H1 (cell line): ENCODE results near the gene COTL1. TPM values are rescaled to one million over a fixed set of nuclear protein-coding genes. Genes with fewer than 3 reads are reported as not detected.

Experiments used
- ATF2 ChIP-seq: IDR thresholded peaks from 2 replicates; pipeline ENCODE4 v1.6.1; 2012; ENCODE audit warnings: low read length, inconsistent platforms
- PHF8 ChIP-seq: fragments of 200-600 bp; sonication (generic); conservative IDR thresholded peaks from 2 replicates; pipeline ENCODE4 v1.7.1; 2012; ENCODE audit warnings: low read depth, mild to moderate bottlenecking, inconsistent platforms, low read length, moderate library complexity
- RXRA ChIP-seq: IDR thresholded peaks from 2 replicates; pipeline ENCODE4 v1.6.1; 2011; ENCODE audit warnings: low read depth, mild to moderate bottlenecking, low read length, moderate library complexity; ENCODE audit not compliant: insufficient read depth
- SAP30 ChIP-seq: fragments of 300-600 bp; sonication (generic); IDR thresholded peaks from 2 replicates; pipeline ENCODE4 v1.7.1; 2012; ENCODE audit warnings: low read length, moderate library complexity, mild to moderate bottlenecking, inconsistent platforms; ENCODE audit not compliant: insufficient read depth, insufficient replicate concordance
- polyA plus RNA-seq, 7 experiments: library from polyadenylated mRNA; depleted of rRNA in 3 of 7; stranded (reverse) in 5 of 7; unstranded in 2 of 7; fragments of >200 nt in 5 of 7; fragments of 200-250 nt in 2 of 7; gene quantifications; 1 replicate in 5 of 7; 2 replicates in 1 of 7; 4 replicates in 1 of 7; pipeline versions ENCODE4 v1.2.1 to v1.2.3, GENCODE V29; 2011 to 2013; ENCODE audit warnings: missing spikeins in 2 of 7, mixed read lengths in 2 of 7
- total RNA-seq: library from RNA; stranded (reverse); fragmentation: NEBNext Ultra II Directional; extraction: Animal tissue kit (Norgen Biotek cat#: 25700); gene quantifications from 2 replicates; pipeline ENCODE4 v1.2.1, GENCODE V29; 2021

Gene COTL1
- total and polyA plus RNA-seq, 2 of the 8 experiments (the other 6 are each of a cell fraction or from before 2014, with no cell fraction given): 59.2 to 183 TPM

- TF ChIP-seq ATF2: no peak
- no peak for TF ChIP-seq RXRA
- no peak for TF ChIP-seq PHF8
- no peak for TF ChIP-seq SAP30
Observed at GRCh38 chr16:84589975-84590719, 27.7 kb downstream of the COTL1 start (continued).
